Activated CD4-positive, alpha-beta T cell treated with anti-CD3 and anti-CD28 coated beads for 36 hours (primary cell): ENCODE measurements around the gene BCL2L14. TPM values are rescaled to one million over a fixed set of nuclear protein-coding genes. Genes with fewer than 3 reads are reported as not detected.

ENCODE experiments used
- ATAC-seq: fragments of 200-7000 bp; cut with Tn5 transposase; one replicate; pipeline ENCODE4 v1.10.0; 2021; ENCODE audit warnings: mild to moderate bottlenecking, moderate library complexity
- CTCF ChIA-PET: fragments of 350-600 bp; sonication (Branson Sonifier 250); formaldehyde crosslinking; loops from one replicate; lab custom pipeline; 2021; ENCODE audit warnings: antibody characterized with exemption; lab: Charles Lee
- POLR2A ChIA-PET: fragments of 350-600 bp; sonication (Branson Sonifier 250); formaldehyde crosslinking; loops from one replicate; lab custom pipeline; 2021; ENCODE audit warnings: antibody characterized with exemption, inconsistent platforms; lab: Charles Lee
- DNase-seq: peaks from one replicate; pipeline ENCODE4 v3.0.0-alpha.2; 2020
- H3K27ac Mint-ChIP-seq: one replicate; pipeline ENCODE4 v1.8.0; 2021; ENCODE audit warnings: mixed read lengths
- H3K27me3 Mint-ChIP-seq: one replicate; pipeline ENCODE4 v1.8.0; 2021; ENCODE audit warnings: mixed read lengths
- H3K36me3 Mint-ChIP-seq: one replicate; pipeline ENCODE4 v1.8.0; 2021; ENCODE audit warnings: low read depth, mixed read lengths
- H3K4me1 Mint-ChIP-seq: one replicate; pipeline ENCODE4 v1.8.0; 2021; ENCODE audit warnings: mixed read lengths
- H3K4me3 Mint-ChIP-seq: one replicate; pipeline ENCODE4 v1.8.0; 2021; ENCODE audit warnings: mild to moderate bottlenecking, moderate library complexity, mixed read lengths
- H3K9me3 Mint-ChIP-seq: one replicate; pipeline ENCODE4 v1.8.0; 2021; ENCODE audit warnings: low read depth, mixed read lengths
- intact Hi-C, 2 experiments: fragments of 100-400 bp; cut with DNase I in 1 of 2; cut with micrococcal nuclease in 1 of 2; formaldehyde crosslinking; loops; one replicate each; pipeline versions ENCODE4 v1.14.2 to v1.15.1; 2022 to 2024; cut with DNase I, micrococcal nuclease
- total RNA-seq, 2 experiments: library from RNA; stranded (reverse); gene quantifications; one replicate each; pipeline ENCODE4 v1.2.3, GENCODE V29; 2021

Gene BCL2L14
- total RNA-seq, 2 experiments from 2014 or later, result 7.3 to 7.7 TPM

- ATAC-seq (no peak), DNase-seq (no peak)
- no peaks in the 10 kb centered on the region for H3K36me3 Mint-ChIP-seq
- H3K9me3 Mint-ChIP-seq, result no peaks in the 10 kb centered on the region
- POLR2A ChIA-PET, result no interaction called here
- no peaks in the 10 kb centered on the region for H3K4me1 Mint-ChIP-seq
- H3K4me3 Mint-ChIP-seq, result no peak overlapping the region
- CTCF ChIA-PET, result no interaction called here
- no peaks in the 10 kb centered on the region for H3K27me3 Mint-ChIP-seq
- no peak overlapping the region for H3K27ac Mint-ChIP-seq
- intact Hi-C loops, result no loop called here
These were observed 15.7 kb upstream of the BCL2L14 start for GRCh38 chr12:12054993-12055392.

- H3K27me3 Mint-ChIP-seq, result no peaks in the 10 kb centered on the region
- ChIA-PET CTCF (no interaction called here), POLR2A (no interaction called here)
- H3K9me3 Mint-ChIP-seq, result no peaks in the 10 kb centered on the region
- no peak overlapping the region for H3K4me3 Mint-ChIP-seq
- H3K27ac Mint-ChIP-seq, result no peak overlapping the region
- H3K36me3 Mint-ChIP-seq, result no peaks in the 10 kb centered on the region
- no peaks in the 10 kb centered on the region for H3K4me1 Mint-ChIP-seq
- DNase-seq, result no peak
- ATAC-seq, result no peak
- intact Hi-C loops, result no loop called here
These were observed 13.8 kb upstream of the BCL2L14 start for GRCh38 chr12:12056951-12057350.

- ChIA-PET CTCF (no interaction called here), POLR2A (no interaction called here)
- DNase-seq (no peak), ATAC-seq (no peak)
- no peaks in the 10 kb centered on the region for H3K27me3 Mint-ChIP-seq
- H3K36me3 Mint-ChIP-seq, result no peaks in the 10 kb centered on the region
- no peaks in the 10 kb centered on the region for H3K9me3 Mint-ChIP-seq
- no peak overlapping the region for H3K4me3 Mint-ChIP-seq
- H3K4me1 Mint-ChIP-seq, result no peaks in the 10 kb centered on the region
- intact Hi-C loops, result no loop called here
- H3K27ac Mint-ChIP-seq, result no peak overlapping the region
These were observed 6.1 kb upstream of the BCL2L14 start for GRCh38 chr12:12064596-12064995.

GRCh38 chr12:12068751-12069150, 2.0 kb upstream of the BCL2L14 start:
- CTCF ChIA-PET, result no interaction called here
- DNase-seq, result no peak
- H3K36me3 Mint-ChIP-seq, result no peaks in the 10 kb centered on the region
- no peak overlapping the region for H3K4me3 Mint-ChIP-seq
- ATAC-seq, result no peak
- no peaks in the 10 kb centered on the region for H3K27me3 Mint-ChIP-seq
- H3K4me1 Mint-ChIP-seq, result peaks cover 13% of the 10 kb centered on the region
- no peak overlapping the region for H3K27ac Mint-ChIP-seq
- intact Hi-C loops, result no loop called here
- H3K9me3 Mint-ChIP-seq, result no peaks in the 10 kb centered on the region
- POLR2A ChIA-PET, result no interaction called here

GRCh38 chr12:12069821-12070548, 754 bp upstream of the BCL2L14 start:
- Mint-ChIP-seq H3K27me3 (no peaks in the 10 kb centered on the region), H3K4me3 (peak overlapping the region; percentile 7), H3K27ac (no peak overlapping the region), H3K4me1 (peaks cover 13% of the 10 kb centered on the region), H3K9me3 (no peaks in the 10 kb centered on the region), H3K36me3 (no peaks in the 10 kb centered on the region)
- CTCF ChIA-PET, result no interaction called here
- DNase-seq, result no peak
- ATAC-seq, result no peak
- intact Hi-C loops, result no loop called here
- POLR2A ChIA-PET, result no interaction called here

- Mint-ChIP-seq H3K9me3 (no peaks in the 10 kb centered on the region), H3K27me3 (no peaks in the 10 kb centered on the region), H3K4me1 (peaks cover 13% of the 10 kb centered on the region), H3K4me3 (peak overlapping the region; percentile 66), H3K27ac (peak overlapping the region; percentile 38), H3K36me3 (no peaks in the 10 kb centered on the region)
- ChIA-PET POLR2A (interaction anchor here (0.6 to 1.0 kb wide), 2 partner anchors 42 to 194 kb away, joined by 3 read pairs; partner anchors contain the start of gene LRP6), CTCF (interaction anchor here (0.7 to 1.7 kb wide), 6 partner anchors 13 to 570 kb away, joined by 3 to 6 read pairs (median 3); no protein-coding TSS in a partner anchor)
- DNase-seq (peak; percentile 59), ATAC-seq (peak; percentile 43)
- intact Hi-C loops, result no loop called here
These were observed 1.5 kb downstream of the BCL2L14 start for GRCh38 chr12:12072064-12072760.

- intact Hi-C loops, result no loop called here
- Mint-ChIP-seq H3K36me3 (no peaks in the 10 kb centered on the region), H3K27ac (no peak overlapping the region)
These were observed 8.6 kb downstream of the BCL2L14 start for GRCh38 chr12:12079291-12079690.

GRCh38 chr12:12081836-12082497, 11.2 kb downstream of the BCL2L14 start:
- peak; percentile 11 for DNase-seq
- H3K9me3 Mint-ChIP-seq, result no peaks in the 10 kb centered on the region
- ChIA-PET CTCF (interaction anchor here (0.6 to 7.7 kb wide), 10 partner anchors 16 to 634 kb away, joined by 3 to 43 read pairs (median 4); no protein-coding TSS in a partner anchor), POLR2A (no interaction called here)
- no peaks in the 10 kb centered on the region for H3K27me3 Mint-ChIP-seq
- intact Hi-C loops, result loop anchor here (1.0 kb wide), 2 partner anchors 245 to 252 kb away; no protein-coding TSS in a partner anchor
- no peaks in the 10 kb centered on the region for H3K36me3 Mint-ChIP-seq
- H3K4me3 Mint-ChIP-seq, result no peak overlapping the region
- peak; percentile 83 for ATAC-seq
- H3K4me1 Mint-ChIP-seq, result no peaks in the 10 kb centered on the region
- H3K27ac Mint-ChIP-seq, result no peak overlapping the region

More at GRCh38 chr12:12079291-12079690, 8.6 kb downstream of the BCL2L14 start:
- ChIA-PET CTCF (no interaction called here), POLR2A (no interaction called here)
- DNase-seq (no peak), ATAC-seq (no peak)
- no peaks in the 10 kb centered on the region for H3K27me3 Mint-ChIP-seq
- H3K4me3 Mint-ChIP-seq, result no peak overlapping the region
- H3K9me3 Mint-ChIP-seq, result no peaks in the 10 kb centered on the region
- H3K4me1 Mint-ChIP-seq, result no peaks in the 10 kb centered on the region

- Mint-ChIP-seq H3K4me1 (no peaks in the 10 kb centered on the region), H3K36me3 (no peaks in the 10 kb centered on the region), H3K27me3 (no peaks in the 10 kb centered on the region), H3K27ac (no peak overlapping the region), H3K4me3 (no peak overlapping the region), H3K9me3 (no peaks in the 10 kb centered on the region)
- CTCF ChIA-PET, result interaction anchor here (1.0 to 7.7 kb wide), 3 partner anchors 244 to 595 kb away, joined by 3 to 43 read pairs (median 3); no protein-coding TSS in a partner anchor
- intact Hi-C loops, result no loop called here
- ATAC-seq (no peak), DNase-seq (no peak)
- POLR2A ChIA-PET, result no interaction called here
These were observed 12.9 kb downstream of the BCL2L14 start for GRCh38 chr12:12083688-12084087.

GRCh38 chr12:12086362-12086761, 15.6 kb downstream of the BCL2L14 start:
- Mint-ChIP-seq H3K9me3 (no peaks in the 10 kb centered on the region), H3K36me3 (no peaks in the 10 kb centered on the region), H3K27ac (no peak overlapping the region), H3K27me3 (peaks cover 4% of the 10 kb centered on the region), H3K4me3 (no peak overlapping the region), H3K4me1 (no peaks in the 10 kb centered on the region)
- CTCF ChIA-PET, result interaction anchor here (0.7 to 7.7 kb wide), 2 partner anchors 242 to 639 kb away, joined by 3 to 43 read pairs; no protein-coding TSS in a partner anchor
- intact Hi-C loops, result no loop called here
- DNase-seq (no peak), ATAC-seq (no peak)
- POLR2A ChIA-PET, result no interaction called here

- H3K27ac Mint-ChIP-seq, result no peak overlapping the region
- no peaks in the 10 kb centered on the region for H3K9me3 Mint-ChIP-seq
- no peak for ATAC-seq
- POLR2A ChIA-PET, result no interaction called here
- no peaks in the 10 kb centered on the region for H3K36me3 Mint-ChIP-seq
- H3K4me1 Mint-ChIP-seq, result no peaks in the 10 kb centered on the region
- intact Hi-C loops, result no loop called here
- no peak overlapping the region for H3K4me3 Mint-ChIP-seq
- CTCF ChIA-PET, result interaction anchor here (0.8 to 7.7 kb wide), 3 partner anchors 9 to 246 kb away, joined by 3 to 43 read pairs (median 5); no protein-coding TSS in a partner anchor
- no peak for DNase-seq
- H3K27me3 Mint-ChIP-seq, result peaks cover 4% of the 10 kb centered on the region
These were observed 16.4 kb downstream of the BCL2L14 start for GRCh38 chr12:12086973-12087692.
